Activated CD8-positive, alpha-beta memory T cell treated with anti-CD3 and anti-CD28 coated beads, Interleukin-2, amount 50 U/mL, for 24 hours (primary cell): ENCODE results near the gene GRIK4.

Experiments
- DNase-seq: peaks from one replicate; pipeline ENCODE4 v3.0.0-alpha.2; 2020; ENCODE audit errors: extremely low read depth

Gene GRIK4

DNA sequence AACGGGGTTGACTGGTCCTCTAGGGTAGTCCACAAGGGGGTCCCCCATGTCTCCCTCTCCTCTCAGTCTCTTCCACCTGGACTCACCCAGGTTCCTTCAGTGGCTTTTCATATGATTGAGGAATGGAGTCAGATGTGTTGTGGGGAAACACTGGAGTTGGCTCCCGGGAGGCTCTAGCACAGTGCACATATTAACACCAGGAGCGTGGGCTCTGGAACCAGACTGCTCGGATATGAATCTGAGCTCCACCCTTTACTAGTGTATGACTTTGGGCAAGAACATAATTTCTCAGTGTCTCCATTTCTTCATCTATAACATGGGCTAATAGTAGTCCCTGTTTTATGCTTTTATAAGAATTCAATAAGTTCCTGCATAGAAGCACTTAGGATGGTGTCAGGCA is 157.0 kb downstream of the GRIK4 start:
- no peak for DNase-seq

- DNase-seq: no peak
Measured at GRCh38 chr11:120674542-120674941, 163.0 kb downstream of the GRIK4 start.

DNA sequence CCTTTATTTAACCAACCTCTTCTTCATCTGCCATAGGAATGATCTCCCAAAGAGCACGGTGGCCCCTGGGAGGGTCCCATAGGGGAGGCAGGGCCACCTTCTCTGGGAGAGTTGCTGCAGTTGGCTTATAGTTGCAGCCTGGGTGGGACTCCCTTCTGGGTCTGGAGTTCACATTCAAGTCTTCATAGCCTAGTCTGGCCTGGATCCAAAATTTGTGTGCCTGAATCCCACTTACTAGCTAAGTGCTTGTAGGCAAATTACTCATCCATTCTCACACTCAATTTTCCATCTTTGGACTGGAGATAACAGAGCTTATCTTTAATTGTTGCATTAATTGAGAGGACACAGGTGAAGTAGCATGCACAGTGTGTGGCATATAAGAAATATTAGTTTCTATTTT is 163.6 kb downstream of the GRIK4 start:
- DNase-seq: no peak

DNA sequence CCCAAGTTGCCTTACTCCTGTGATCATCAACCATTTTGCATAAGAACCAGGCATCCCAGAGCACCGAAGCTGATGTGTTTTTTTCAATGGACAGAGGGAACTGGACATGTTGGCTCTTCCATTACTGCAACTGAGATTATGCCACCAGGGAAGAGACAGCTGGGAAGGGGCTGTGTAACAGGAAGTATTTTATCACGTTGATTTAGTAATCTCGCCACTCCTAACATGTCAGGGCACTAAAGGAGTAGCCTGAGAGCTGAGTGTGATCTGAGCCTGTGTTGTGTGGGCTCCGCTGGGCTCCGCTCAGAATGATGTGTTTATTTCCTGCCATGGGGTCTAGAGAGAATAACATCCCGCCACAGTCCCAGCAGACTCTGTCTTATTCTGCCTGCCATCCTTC is 165.4 kb downstream of the GRIK4 start:
- no peak for DNase-seq

- no peak for DNase-seq
Measured at GRCh38 chr11:120680322-120680721, 168.8 kb downstream of the GRIK4 start.

GRCh38 chr11:120681434-120682331 is 170.1 kb downstream of the GRIK4 start:
- DNase-seq: no peak

- no peak for DNase-seq
Measured at GRCh38 chr11:120682332-120682649, 170.7 kb downstream of the GRIK4 start.

- no peak for DNase-seq
Measured at GRCh38 chr11:120682866-120683265, 171.3 kb downstream of the GRIK4 start.

DNA sequence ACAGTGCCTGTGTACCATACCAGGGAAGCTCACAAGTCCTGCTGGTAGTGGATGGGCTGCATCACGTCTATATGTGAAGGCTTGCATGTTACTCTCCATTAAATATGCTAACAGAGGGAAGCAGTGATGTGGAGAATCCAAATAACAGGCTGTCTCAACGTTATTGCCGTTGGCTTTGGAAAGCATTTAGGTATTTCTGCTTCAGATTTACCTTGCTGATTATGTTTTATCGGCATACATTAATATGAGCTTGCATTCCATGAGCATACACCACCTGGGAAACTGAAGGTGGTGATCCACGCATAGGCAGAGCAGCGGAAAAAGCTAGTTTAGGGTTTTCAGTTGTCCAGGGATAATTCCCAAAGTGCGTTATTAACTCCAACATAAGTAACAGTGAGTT is 175.0 kb downstream of the GRIK4 start:
- no peak for DNase-seq

GRCh38 chr11:120688163-120688562 is 176.6 kb downstream of the GRIK4 start:
- DNase-seq: no peak

DNA sequence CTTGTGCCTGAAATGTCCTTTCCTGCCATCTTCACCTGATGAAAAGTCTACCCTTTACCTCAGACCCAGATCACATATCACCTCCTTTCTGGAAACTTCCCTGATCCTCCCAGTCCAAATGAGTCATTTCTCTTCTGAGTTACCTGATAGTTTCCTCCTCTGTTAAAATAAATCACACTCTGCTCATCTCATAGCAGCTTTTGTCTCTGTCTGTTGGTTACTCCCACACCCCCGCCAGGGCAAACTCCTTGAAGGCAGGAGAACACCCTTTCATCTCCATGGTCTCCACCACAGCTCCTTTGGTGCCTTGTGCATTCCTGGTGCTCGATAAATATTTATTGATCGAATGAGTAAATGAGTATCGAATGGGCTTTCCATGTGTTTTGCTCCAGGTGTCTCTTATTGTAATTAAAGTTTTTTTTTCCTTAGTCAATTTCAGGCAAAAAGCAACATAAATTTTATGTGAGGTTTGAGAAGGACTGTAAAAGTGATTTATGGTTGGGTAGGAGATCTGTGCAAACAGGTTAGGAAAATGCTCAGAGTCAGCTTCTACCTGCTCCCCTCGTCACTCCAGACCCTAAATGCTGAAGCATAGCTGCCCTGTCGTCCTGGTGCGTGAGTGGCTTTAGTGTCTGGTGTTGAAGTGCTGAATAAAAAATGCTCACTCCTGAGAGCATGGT is 178.2 kb downstream of the GRIK4 start:
- DNase-seq: no peak

- no peak for DNase-seq
Measured at GRCh38 chr11:120690406-120690805, 178.9 kb downstream of the GRIK4 start.

DNA sequence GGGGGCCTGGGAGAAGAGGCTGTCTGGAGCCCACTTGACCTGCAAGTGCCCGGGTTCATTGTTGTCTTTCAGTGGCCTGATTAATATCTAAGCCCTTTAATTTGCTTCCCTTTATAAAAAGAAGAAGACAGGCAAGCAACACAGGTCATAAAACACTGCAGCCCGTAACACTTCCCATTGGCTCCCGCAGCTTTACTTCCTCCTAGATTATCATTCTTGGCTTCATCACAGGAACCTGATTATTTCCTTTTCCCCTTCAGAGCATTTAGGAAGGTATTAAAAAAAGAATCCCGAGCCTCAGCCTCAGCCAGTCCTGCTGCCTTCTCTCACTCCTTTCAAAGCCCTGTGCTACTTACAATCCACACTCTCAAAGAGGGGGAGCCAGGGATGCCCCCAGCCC is 183.2 kb downstream of the GRIK4 start:
- DNase-seq: no peak

DNA sequence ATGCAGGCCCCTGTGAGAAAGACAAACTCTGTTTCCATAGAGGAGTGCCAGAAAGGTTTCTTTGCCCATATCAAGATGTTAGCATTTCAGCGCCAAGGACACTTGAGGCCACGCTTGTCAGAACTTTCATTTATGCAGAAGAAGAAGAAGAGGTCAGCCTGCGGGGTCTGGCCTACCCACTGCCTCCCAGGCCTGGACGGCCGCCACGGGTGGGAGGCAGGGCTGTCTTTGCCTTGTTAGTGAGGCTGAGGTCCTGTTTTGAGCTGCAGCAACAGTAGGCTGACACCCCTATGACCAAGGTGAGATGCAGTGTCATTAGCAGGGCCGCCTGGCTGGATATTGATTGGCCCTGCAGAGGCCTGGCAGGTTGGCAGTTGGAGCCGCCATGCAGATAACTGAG is 183.9 kb downstream of the GRIK4 start:
- DNase-seq: no peak

- no peak for DNase-seq
Measured at GRCh38 chr11:120695939-120696338, 184.4 kb downstream of the GRIK4 start.

DNA sequence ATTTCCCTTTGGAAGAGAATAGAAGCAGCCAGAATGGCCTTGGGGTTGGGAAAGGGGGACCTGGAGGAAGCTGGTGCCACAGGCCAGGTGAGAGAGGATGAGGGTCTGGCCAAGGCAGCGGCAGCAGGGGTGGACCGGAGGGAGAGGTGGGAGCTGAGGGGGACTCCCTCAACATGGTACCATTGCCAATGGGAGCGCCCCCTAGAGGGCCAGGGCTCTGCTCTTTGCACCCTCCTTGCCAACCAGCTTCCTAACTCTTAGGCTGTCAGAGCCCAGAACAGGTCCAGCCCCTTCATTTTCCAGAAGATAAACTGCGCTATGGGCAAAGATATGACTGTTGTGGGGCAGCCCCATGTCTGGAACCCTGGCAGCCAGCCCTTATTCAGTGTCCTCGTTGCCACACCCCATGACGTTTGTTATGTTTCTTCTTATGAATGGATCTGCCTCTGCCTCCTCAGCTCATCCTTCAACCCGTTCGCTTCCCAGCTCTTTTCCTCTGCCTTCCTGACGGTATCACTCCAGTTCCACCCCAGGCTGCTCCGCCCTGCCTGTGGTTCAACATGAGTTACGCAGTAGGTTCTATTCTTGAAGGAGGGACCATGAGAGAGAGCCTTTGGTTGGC is 185.2 kb downstream of the GRIK4 start:
- DNase-seq: no peak

DNA sequence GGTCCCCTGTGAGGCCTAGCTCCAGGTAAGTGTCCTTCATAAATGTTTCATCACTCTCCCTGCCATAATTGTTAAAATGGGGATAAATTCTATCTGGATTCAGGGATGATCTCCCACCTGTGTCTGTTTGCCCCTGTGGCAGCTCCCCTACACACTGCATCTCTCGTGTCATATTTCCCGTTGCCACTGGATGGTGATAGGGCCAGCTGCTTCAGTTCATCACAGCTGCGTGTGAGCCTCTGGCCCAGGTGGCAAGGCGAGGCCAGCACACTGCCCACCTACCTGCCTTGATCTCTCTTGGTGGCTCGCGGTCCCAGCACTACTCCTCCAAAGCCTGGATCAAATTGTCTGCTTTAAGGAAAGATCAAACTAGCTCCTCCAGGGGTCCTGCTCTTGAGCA is 187.4 kb downstream of the GRIK4 start:
- no peak for DNase-seq

DNA sequence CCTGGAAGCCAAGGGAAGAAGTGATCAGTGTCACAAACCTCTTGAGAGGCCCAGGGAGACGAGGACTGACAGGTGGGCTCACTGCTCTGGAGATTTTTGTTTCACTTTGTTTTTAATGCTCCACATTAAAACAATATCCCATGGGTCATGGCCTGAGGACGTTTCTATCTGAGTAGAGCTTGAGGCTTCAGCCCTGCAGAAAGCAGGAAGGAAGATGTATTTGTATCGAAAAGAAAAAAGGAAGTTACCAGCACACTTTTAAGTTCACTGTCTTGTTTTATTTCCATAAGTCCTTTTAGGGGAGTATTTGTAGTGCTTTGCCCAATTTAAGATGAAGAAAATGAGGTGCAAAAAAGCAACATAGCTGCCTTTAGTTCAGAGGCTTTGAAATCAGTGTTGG is 191.1 kb downstream of the GRIK4 start:
- no peak for DNase-seq

- DNase-seq: no peak
Measured at GRCh38 chr11:120703358-120704152, 192.0 kb downstream of the GRIK4 start.

DNA sequence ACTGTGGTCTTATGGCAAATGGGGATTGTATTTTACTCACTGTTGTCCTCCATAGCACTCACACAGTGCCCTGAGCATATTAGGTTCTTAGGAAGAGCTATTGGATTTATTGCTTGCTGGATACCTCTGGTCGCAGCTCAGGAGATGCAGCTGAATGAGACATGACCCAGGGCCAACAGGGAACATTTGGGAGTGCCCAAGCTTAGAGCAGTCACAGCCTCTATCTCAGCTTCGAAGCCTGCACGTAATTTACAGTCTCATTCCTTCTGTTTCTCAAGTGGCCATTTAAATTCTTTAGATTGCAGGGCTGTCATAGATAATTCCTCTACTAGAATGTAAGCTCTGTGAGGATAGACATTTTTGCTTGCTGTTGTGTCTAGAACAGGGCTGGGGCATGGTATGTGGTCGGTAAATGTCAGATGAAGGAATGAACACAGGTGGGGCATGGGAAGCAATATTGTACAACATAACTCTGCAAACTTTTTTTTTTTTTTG is 192.8 kb downstream of the GRIK4 start:
- no peak for DNase-seq

DNA sequence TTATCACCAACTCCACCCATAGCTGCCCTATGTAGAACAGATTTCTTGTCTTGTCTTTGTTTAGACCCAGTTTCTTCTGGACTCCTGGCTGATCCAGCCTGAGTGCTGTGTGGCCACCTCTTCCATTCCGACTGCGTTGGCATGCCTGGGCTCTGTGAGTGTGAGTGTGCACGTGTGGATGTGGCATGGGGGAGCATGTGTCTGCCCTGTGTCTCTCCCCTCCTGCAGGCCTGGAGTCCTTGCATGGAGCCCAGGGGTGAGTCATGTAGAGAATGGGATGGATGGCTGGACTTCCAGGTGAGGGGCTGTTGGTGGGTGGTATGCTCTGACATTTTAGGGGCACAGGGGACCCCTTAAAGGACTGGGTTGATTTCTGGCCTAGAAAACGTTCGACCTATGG is 194.7 kb downstream of the GRIK4 start:
- DNase-seq: no peak

GRCh38 chr11:120707098-120707497 is 195.6 kb downstream of the GRIK4 start:
- no peak for DNase-seq
